C4-2B (cell line): ENCODE data around the gene METTL18.

Source experiments
- H3K27ac ChIP-seq: fragments of 450-650 bp; 2 replicates; pipeline ENCODE4 v1.5.1; 2017
- ZFX ChIP-seq: fragments of 450-650 bp; IDR thresholded peaks from 2 replicates; pipeline ENCODE4 v1.6.1; 2017
- TF ChIP-seq, protein P1 (sequence below): fragments of 450-650 bp; conservative IDR thresholded peaks from 2 replicates; pipeline ENCODE4 v1.5.1; 2017; ENCODE audit warnings: mild to moderate bottlenecking

Gene METTL18

DNA sequence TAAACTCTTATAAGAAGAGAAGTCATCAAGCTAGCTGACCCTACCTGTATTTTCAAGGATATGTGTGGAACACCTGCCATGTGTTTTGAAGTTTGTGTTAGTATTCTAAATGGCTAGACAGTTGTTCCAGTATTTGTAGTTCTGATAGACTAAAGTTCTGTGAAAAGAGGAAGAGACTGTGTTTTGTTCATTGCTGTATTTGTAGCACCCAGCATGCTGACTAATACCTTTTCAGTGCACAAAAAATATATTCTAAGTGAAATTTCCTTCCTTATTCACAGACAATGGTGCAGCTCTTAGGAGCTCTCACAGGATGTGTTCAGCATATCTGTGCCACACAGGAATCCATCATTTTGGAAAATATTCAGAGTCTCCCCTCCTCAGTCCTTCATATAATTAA, 8.2 kb upstream of the METTL18 start:
- TF ChIP-seq, protein P1, sequence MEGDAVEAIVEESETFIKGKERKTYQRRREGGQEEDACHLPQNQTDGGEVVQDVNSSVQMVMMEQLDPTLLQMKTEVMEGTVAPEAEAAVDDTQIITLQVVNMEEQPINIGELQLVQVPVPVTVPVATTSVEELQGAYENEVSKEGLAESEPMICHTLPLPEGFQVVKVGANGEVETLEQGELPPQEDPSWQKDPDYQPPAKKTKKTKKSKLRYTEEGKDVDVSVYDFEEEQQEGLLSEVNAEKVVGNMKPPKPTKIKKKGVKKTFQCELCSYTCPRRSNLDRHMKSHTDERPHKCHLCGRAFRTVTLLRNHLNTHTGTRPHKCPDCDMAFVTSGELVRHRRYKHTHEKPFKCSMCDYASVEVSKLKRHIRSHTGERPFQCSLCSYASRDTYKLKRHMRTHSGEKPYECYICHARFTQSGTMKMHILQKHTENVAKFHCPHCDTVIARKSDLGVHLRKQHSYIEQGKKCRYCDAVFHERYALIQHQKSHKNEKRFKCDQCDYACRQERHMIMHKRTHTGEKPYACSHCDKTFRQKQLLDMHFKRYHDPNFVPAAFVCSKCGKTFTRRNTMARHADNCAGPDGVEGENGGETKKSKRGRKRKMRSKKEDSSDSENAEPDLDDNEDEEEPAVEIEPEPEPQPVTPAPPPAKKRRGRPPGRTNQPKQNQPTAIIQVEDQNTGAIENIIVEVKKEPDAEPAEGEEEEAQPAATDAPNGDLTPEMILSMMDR = no peak
- no peak for TF ChIP-seq ZFX
- H3K27ac ChIP-seq = no peak overlapping the region

DNA sequence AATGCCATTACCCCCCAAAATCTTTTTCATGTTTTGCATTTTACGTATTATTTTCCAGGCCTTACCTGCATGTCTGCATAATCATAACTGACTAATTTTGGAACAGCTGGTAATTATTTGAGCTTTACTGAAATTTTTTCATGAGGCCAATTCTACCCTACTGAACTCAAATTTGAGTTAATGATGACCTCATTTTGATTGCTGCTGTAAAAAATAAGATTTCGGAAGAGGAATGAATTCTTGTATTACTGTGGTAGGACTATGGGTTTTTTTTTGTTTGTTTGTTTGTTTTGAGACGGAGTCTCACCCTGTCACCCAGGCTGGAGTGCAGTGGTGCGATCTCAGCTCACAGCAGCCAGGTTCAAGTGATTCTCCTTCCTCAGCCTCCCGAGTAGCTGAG, 2.6 kb upstream of the METTL18 start:
- TF ChIP-seq ZFX = no peak
- TF ChIP-seq, protein P1 = no peak

DNA sequence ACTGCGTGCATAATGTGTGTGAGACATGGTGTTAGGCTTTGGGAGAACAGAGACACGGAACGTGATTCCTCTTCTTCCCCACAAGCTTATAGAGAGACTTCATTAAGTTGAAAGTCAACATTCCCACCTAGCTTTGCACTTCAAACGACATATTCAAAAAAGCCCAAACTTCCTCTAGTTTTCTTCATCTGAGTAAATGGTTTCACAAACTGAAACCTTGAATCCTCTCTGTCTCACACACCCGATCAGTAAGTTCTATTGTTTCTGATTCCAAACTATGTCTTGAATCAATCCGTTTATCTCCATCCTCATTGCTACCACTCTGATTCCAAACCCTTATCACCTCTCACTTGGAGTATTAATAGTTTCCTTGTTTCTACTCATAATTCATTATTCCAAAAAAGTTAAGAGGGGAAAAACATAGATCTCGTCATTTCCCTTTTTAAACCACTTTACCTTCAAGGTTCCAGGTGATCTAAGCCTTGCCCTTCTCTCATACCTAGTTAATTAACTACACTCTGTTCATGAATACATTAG, 1.6 kb upstream of the METTL18 start:
- no peak overlapping the region for H3K27ac ChIP-seq
- no peak for TF ChIP-seq ZFX
- TF ChIP-seq, protein P1 = no peak

More for the DNA sequence above, 2.6 kb upstream of the METTL18 start:
- H3K27ac ChIP-seq = no peak overlapping the region

DNA sequence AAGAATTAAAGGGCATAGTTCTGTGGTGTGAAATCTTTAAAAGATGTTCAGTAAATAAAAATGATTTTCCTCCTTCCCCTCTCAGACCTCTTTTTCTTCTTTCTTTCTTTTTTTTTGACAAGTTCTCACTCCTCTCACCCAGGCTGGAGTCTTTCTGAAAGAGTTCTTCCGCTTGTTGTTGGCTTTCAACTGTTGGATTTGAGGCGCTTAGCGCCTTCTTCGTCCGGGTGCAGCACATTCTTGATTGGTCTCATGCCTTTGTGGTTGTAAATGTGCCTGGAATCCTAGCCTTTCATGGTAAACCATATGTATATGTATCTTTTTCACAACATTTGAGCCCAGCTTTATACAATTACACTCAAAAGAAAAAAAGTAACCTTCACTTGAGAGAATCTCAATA, 980 bp upstream of the METTL18 start:
- peak overlapping the region; percentile 86; the same call in 1 of the 2 replicates for H3K27ac ChIP-seq
- TF ChIP-seq, protein P1 = no peak
- TF ChIP-seq ZFX = no peak

DNA sequence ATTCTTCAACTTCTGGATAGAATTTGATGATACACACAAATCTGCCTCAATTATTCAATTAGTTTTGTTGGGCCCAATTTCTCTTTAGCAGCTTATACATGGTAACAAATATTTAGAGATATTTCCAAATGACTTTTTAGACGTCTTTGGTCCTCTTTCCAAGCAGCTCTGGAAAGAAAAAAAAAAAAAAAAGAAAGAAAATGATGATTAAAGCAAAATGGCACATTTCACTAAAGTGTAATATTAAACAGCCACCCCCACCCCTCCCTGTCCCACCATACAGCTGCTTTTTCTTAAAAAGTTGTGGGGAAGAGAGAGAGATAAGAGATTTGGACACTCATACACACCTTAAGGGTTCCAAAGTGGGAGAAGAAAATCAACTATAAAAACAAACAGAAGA, 977 bp downstream of the METTL18 start:
- H3K27ac ChIP-seq = no peak overlapping the region; the same call in 1 of the 2 replicates
- TF ChIP-seq, protein P1 = no peak
- no peak for TF ChIP-seq ZFX

DNA sequence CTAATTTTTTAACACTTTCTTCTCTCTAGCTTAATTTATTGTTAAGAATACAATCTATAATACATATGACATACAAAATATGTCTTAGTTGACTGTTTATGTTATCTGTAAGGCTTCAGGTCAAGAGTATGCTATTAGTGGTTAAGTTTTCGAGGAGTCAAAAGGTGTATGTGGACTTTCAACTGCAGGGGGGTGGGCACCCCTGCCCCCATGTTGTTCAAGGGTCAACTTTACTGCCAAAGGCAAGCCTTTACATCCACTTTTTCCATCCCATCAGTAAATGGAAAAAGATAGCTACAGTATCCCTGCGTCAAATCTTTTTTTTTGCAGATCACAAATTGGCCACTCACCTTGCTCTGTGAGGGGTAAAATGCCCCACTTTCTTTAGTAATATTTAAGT, 6.3 kb downstream of the METTL18 start:
- H3K27ac ChIP-seq = no peak overlapping the region
- TF ChIP-seq, protein P1 = no peak
- TF ChIP-seq ZFX = no peak

DNA sequence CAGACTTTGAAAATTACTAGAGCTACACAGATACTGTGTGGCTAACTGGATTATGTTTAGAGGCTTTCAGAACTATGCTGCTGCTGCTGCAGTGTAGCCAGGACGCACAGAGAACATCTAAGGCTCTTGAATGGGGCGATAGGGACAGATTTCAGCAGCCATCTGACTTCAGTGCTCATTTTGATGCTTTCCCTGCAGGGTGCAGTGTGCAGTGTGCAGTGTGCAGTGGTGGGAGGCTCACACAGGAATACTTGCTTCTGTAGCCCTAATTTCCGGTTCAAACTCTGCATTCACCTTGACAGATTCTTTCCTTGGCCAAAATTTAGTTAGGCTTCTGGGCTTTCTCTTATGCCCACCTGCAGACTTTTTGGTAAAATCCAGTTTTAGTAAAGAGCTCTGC, 7.7 kb downstream of the METTL18 start:
- no peak overlapping the region for H3K27ac ChIP-seq
- TF ChIP-seq, protein P1 = no peak
- TF ChIP-seq ZFX = no peak
